GM20431 (cell line): ENCODE data around the gene ARID5B.

Experiments
- in situ Hi-C: fragments of 300-500 bp; cut with MseI, MboI; formaldehyde crosslinking; loops from one replicate; pipeline ENCODE4 v1.15.0; 2020; ENCODE audit warnings: low sequenced_read_pairs; ENCODE audit not compliant: unreplicated experiment

Gene ARID5B

DNA sequence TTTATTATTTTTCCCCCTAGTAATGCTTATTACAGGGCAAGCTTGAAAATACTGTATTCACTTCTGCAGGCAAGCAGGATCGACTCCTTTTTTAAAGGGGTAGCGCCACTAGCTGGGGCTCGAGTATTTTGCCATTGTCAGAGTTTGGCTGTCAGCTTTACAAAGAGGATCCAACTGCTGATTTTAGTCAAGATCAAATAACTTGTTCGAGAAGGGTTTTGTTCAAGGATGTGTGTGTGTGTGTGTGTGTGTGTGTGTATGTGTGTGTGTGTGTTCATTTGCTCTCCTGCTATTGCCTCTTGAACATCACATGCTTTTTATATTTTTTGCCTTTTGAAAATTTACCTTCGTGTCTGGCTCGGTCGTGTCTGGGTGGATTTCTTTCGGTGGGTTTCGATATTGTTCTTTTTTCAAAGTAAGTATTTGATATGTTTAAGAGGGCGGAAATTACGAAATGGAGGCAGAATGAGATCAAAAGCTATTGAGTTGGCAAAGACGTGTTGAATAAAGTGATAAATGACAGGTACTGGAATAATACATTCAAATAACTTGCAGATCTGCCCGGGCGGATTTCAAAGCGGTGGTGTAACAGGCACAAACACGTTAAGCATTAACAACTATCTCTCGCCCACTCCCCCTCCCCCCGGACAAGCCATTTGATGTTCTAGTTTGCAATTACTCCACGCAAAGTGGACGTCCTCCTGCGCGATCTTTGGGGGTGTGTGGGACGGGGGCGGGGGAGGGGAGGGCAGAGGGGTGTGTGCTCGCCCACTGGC lies 1.1 kb downstream of the ARID5B start:
- in situ Hi-C loops, result loop anchor here (25.0 kb wide), 1 partner anchor 110 kb away; no protein-coding TSS in a partner anchor

DNA sequence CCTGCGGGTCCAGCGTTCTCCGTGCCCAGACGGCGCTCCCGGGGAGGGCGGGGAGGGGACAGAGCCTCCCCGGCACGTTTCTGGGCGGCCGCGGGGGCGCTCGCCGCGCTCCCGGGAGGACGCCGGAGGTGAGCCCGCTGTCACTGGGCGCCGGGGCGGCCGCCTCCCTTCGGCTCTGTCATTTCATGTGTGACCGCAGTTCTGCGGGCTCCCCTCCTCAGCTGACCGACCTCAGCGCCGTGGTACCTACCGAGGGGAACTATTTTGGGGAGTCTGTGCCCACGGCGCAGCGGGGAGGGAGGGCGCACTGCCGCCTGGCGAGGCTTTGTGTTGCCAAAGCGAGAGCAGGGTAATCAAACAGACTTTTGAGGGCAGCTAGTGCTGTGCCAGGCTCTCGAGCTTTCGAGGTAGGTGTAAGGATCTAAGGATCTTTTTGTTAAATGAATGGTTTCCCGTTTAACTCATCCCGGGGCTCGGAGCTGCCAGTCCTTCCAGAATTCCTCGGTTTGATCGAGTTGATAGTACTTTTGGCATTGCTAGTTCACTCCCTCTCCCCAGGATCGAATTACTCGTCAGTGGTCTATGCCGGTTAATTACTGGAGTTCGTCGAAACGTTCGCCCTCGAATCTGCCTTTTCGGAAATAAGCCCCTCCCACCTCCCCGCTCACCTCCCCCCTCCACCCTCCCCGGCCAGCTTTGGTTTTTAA lies 1.9 kb downstream of the ARID5B start:
- in situ Hi-C loops, result loop anchor here (25.0 kb wide), 1 partner anchor 109 kb away; no protein-coding TSS in a partner anchor

DNA sequence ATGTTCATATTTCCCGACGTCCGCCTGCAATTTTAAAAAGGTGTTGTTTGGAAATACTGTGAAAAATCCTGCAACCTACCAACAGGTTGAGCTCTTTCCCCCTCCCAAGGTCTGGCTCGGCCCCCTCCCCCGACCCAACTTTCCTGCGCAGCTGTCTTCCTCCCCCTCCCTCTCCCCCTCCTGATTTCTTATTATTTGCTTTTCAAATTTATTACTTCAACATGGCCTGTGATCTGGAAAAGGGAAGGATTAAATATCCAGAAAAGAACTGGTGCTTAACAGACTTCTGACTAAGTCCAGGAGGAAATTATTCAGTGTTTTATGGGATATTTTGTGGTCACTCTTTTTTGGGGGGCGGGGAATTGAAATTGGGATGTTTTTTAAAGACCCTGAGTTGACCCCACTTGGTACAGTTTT lies 2.4 kb downstream of the ARID5B start:
- in situ Hi-C loops, result loop anchor here (25.0 kb wide), 1 partner anchor 108 kb away; no protein-coding TSS in a partner anchor

DNA sequence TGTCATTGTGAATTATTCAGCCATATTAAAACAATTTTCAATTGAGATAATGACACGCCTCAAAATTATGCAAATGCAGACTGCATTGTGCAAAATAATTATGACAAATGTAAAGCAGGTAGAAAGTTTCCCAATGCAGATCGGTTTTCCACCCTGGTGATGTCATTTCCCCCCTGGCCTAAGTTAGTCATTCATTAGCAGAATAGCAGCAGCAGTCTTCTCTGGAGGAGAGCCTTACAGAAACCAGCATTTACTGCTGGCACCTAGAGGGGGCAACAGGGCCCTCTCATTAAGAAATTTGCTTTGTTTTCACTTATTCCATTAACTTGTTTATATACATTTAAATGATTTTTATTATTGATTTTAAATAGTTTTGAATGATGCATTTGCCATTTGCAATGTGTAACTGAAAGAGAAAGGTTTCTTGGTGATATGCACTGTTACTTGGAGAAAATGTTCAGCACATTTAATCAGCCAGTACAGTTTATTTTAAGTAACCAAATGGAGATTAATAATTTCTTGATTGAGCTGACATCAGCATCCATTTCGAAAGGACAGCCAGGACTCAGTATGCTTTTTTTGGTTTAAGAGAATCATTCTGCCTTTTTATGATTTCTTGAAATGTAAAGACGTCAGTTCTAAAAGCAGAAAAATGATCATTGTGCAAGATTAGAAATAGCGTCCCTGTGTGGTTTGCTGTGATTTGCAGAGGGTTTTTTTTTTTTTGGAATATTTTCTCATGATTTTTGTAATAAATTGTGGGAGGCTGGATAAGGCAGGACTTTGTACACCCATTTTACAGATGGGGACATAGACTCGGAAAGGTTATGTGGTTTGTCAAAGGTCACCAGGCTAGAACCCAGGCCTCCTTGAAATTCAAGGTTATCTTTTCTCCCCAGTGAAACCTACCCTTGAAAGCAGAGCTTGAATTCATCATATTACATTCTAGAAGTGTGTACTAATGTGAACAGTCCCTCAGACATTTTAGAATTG lies 3.5 kb downstream of the ARID5B start:
- in situ Hi-C loops, result loop anchor here (25.0 kb wide), 1 partner anchor 107 kb away; no protein-coding TSS in a partner anchor

DNA sequence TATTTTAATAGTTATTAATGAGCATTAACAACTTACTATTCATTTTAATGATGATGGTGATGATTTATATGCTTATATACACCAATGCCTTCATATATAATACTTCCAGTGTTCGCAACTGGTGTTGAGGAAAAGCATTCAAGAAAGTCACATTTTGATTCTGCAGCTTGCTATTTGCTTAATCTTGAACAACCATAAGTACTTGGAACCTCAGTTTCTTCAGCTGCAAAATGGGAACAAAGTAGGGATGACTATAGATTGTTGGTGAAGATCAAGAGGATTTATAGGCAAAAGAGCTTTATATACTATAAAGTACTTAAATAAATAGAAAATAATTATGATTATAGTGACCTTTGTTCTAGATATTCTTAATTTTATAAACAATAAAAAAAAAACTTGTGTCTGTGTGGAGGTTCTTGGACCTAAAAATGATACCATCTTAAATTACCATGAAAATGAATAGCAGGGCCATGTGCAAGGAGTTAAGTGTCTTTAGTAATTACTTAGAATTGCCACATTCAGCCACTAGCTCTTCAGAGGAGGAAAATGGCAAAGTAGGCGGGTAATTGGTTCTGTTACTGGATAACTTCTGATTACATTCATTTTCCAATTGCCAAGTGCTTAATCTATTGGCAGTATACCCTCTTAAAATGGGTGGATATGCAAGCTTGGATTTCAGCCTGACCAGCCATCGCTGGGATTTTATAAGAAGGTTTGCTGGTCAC lies 4.5 kb downstream of the ARID5B start:
- in situ Hi-C loops, result loop anchor here (25.0 kb wide), 1 partner anchor 106 kb away; no protein-coding TSS in a partner anchor

DNA sequence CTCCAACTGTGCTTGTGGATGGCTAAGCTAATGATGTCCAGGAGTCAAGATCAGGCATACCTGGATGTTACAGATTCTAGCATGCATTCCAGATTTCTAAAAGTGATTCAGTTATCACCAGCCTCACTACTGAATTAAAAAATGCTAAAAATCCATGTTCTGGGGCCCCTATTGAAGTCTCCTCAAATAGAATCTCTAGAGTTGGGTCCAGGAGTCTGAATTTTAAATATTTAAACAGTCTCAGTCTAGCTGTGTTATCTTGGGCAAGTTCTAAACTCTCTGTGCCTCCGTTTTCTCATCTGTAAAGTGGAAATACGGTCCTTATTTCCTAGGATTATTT lies 5.0 kb downstream of the ARID5B start:
- in situ Hi-C loops, result loop anchor here (25.0 kb wide), 1 partner anchor 106 kb away; no protein-coding TSS in a partner anchor

DNA sequence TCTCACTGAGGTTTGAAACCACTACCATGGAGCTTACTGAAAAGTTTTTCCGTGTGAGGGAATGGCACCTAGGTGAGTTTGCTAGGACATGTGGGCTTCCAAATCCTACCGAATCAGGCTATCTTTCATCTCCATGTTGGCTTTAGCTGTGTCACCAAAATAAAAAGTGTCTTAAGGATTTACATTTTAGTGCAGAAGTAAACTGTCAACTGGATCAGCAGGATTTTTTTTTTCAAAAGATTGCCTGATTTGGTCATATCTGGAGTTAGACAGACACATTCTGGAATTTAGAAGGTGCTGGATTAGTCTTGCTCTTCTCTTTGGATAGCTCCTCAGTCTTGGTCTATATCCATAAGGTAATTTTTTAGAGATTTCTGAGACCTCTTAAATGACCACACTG lies 5.5 kb downstream of the ARID5B start:
- in situ Hi-C loops, result loop anchor here (25.0 kb wide), 1 partner anchor 105 kb away; no protein-coding TSS in a partner anchor

DNA sequence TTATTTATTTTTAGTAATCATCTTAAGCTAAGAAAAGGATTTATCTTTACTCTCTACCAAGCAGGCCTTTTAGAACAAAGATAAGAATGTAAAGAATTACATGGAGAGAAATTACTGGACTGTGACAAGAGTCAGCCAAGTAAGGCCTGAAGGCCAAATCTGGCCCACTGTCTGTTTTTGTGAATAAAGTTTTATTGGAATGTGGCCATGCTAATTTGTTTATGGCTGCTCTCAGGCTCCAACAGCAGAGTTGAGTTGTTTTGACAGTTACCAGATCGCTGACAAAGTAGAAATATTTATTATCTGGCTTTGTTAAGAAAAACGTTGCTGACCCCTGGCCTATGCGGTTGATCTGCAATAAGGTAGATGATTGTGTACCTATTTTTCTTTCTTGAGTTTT lies 6.1 kb downstream of the ARID5B start:
- in situ Hi-C loops, result loop anchor here (25.0 kb wide), 1 partner anchor 105 kb away; no protein-coding TSS in a partner anchor

DNA sequence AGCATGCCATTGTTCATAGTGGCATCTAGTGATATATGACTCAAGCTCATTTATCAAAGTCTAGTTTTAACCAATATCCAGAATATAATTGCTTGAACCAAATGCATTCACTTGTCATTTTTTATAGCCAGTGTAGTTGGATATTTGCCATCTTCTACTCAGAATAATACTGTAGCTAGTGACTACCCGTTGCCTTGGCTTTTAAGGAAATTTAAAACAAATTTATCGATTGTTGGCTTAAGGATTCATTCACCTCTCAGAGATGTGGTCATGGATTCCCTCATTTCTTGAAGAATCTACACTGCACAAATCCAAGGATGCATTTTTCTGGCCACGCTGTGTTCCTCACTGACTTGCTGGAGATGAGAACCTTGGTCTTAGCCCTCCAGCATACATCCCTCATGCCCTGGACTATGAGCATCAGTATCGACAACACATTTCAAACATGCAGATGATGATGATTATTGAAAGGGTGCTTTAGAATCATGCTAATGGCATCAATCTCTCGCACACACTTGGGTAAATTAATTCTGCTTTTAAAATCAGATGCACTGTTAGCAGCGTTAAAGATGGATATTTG lies 8.8 kb downstream of the ARID5B start:
- in situ Hi-C loops, result loop anchor here (25.0 kb wide), 1 partner anchor 102 kb away; no protein-coding TSS in a partner anchor

DNA sequence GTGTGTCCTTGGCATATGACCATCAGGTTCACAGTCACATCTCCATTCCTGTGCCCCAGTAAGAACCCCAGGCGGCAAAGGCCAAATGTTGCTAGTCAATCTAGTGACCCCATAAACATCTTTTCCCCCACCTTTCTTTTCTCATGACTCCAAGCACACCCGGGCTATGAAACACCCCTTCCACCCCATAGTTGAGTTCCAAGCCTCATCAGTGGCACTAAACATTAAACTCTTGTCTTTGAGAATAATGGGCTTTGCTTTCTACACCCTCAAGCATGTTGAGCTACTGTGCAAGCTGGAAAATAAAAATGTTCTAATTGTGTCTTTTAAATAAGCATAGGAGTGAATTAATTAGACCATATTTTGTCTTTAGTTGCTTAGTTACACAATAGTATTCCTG lies 9.4 kb downstream of the ARID5B start:
- in situ Hi-C loops, result loop anchor here (25.0 kb wide), 1 partner anchor 101 kb away; no protein-coding TSS in a partner anchor

DNA sequence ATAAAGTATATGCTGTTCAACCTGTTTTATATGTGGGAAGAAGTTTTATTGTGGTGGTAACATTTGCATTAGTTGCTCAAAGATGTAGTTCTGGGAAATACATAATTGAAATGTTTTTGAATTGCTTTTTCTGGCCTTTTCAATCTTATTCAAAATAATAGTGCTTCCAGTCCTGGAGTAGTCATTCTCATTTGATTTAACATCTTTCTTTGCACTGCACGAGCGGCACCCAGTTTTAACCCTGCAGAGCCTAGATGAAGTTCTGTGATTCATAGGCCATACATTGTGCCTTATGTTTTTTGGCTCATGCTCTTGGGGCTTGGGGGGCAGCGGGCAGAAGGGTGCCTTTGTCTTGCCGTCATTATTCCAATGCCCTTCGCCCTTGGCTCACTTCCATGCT lies 9.9 kb downstream of the ARID5B start:
- in situ Hi-C loops, result loop anchor here (25.0 kb wide), 1 partner anchor 101 kb away; no protein-coding TSS in a partner anchor

DNA sequence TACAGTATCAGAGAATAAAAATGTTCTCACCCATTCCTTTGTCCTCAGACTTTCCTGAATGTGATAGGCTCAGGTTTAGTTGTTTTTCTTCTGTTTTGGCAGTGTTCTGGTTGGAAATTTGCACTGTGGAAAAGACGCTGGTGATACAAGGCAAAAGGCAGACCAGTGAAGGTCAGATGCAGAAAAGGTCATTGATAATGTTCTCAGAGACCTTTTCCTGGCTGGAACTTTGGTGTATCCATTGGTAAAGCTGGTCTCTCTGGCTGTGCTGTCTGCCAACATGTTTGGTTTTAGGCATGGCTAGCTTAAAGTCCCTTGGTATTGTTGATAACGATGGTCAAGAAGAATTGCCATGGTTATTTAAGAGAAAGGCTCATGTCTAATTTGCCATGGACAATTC lies 11.5 kb downstream of the ARID5B start:
- in situ Hi-C loops, result loop anchor here (25.0 kb wide), 1 partner anchor 99 kb away; no protein-coding TSS in a partner anchor

DNA sequence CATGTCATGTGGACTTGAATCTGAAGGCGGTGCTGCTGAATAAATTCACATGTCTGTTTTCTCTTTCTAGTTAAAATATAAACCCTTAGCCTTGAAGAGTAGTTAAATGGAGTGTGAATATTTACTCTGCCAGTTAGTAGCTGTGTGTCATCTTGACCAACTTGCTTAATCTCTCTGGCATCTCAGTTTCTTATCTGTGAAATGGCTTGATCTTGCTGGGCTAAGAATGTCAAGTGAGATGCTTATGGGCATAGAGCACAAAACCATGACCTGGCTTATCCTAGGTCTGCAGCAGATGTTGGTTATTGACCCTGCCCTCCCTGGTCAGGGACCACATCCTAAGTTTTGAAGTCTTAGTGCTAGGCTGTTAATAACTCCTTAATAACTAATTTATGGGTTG lies 16.6 kb downstream of the ARID5B start:
- in situ Hi-C loops, result loop anchor here (25.0 kb wide), 1 partner anchor 94 kb away; no protein-coding TSS in a partner anchor

DNA sequence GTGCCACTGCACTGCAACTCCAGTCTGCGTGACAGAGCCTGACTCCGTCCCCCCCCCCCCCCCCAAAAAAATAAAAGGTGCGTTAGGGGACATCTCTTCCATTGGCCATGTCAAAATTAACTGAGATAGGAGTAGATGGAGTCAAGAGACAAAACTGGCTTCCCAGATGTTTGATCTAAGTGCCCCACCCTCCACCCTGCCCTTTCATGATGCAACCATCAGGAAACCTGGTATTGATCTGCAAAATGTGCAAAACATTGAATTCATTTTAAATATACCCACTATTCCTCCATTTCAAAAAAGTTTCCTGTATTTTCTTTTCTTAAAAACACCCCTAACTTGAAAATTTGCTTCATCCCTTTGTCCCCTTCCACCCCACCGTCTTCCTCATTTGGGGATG lies 17.5 kb downstream of the ARID5B start:
- in situ Hi-C loops, result loop anchor here (25.0 kb wide), 1 partner anchor 93 kb away; no protein-coding TSS in a partner anchor

DNA sequence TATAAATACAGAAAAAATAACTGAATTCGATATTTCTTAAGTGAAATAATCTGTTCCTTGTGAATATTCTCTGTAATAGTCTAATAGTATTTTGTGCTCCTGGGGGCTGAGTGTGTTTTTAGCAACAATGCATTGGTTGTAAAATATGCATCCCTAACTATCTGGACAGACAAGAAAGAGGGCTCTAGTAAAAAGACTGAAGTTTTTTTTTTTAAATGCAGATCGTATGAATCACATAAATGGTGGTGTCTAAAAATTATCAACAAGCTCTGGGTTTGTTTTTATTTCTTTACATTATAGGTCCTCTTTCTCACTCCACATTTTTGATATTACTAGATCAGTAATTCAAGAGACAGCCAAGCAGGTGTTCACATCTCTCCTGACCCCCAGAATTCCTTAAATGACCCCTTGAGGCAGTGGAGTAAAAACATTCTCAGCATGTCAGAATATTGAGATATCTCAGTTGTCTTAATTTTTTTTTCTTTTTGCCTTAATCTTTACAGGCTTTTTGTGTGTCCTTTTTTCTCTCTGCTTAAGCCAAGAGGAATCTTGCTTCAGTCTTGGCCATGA lies 18.2 kb downstream of the ARID5B start:
- in situ Hi-C loops, result loop anchor here (25.0 kb wide), 1 partner anchor 93 kb away; no protein-coding TSS in a partner anchor

DNA sequence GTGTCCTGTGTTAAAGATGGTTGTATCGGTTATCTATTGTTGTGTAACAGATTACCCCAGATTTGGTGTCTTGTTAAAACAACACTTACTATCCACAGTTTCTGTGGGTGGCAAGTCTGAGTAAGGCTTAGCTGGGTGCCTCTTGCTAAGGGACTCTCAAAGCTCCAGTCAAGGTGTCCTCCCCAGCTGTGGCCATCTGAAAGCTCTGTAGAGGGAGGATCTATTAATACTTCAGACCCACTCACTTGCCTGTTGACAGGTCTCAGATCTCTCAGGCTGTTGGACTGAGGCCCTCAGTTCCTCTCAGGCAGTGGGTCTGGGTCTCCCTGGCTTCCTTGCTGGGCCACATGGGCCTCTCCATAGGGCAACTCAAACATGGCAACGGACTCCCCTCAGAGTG lies 19.6 kb downstream of the ARID5B start:
- in situ Hi-C loops, result loop anchor here (25.0 kb wide), 1 partner anchor 91 kb away; no protein-coding TSS in a partner anchor

DNA sequence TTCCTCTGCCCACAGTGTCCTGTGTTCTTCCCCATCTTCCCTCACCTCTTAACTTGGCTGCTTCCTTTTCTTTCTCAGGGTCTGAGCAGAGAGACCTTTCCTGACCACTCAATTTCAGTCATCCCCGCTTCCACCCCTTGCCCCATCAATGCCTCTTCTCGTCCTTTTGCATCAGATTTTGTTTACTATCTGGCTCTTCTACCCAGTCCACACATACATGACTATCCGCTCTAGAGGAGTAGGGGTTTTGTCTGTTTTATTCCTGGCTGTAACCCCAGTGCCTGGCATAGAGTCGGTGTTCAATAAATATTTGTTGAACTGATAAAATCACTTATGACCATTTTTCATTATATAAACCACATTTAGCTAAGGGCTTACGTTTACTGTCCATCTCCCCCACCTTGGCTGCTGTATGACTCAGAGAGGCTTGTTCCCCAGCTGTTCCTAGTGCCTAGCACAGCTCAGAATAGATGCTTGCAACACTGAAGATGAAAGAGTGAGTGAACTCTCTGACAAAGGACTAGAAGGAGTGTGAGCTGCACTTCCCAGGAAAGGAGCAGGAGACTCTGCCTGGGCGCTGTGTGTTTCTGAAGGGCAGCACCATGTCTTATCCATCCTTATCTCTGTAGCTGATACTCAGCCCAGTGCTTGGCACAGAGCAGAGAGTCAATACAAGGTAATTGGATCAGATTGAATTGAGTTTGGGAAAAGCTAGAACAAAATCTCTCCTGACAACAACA lies 21.9 kb downstream of the ARID5B start:
- in situ Hi-C loops, result loop anchor here (25.0 kb wide), 1 partner anchor 89 kb away; no protein-coding TSS in a partner anchor
